Effector memory CD4-positive, alpha-beta T cell (primary cell): ENCODE data around the gene SYTL3.

Experiments used
- DNase-seq, 3 donors: peaks; one replicate each; pipeline ENCODE4 v3.0.0-alpha.2; 2020
- H3K27ac ChIP-seq: 2 replicates; pipeline ENCODE4 v1.7.0; 2013; ENCODE audit warnings: mild to moderate bottlenecking, low read length, moderate library complexity; ENCODE audit not compliant: insufficient read depth, poor library complexity, severe bottlenecking
- H3K27me3 ChIP-seq: replicated peaks from 2 replicates; pipeline ENCODE4 v1.7.0; 2013; ENCODE audit warnings: mild to moderate bottlenecking, low read length; ENCODE audit not compliant: insufficient read depth, control insufficient read depth, poor library complexity, severe bottlenecking
- H3K36me3 ChIP-seq: 2 replicates; pipeline ENCODE4 v1.7.0; 2013; ENCODE audit warnings: mild to moderate bottlenecking, low read length, moderate library complexity; ENCODE audit not compliant: control insufficient read depth, insufficient read depth
- H3K4me1 ChIP-seq: 2 replicates; pipeline ENCODE4 v1.7.0; 2013; ENCODE audit warnings: low read length, mild to moderate bottlenecking; ENCODE audit not compliant: control insufficient read depth, insufficient read depth, poor library complexity, severe bottlenecking
- H3K4me3 ChIP-seq: 2 replicates; pipeline ENCODE4 v1.7.0; 2013; ENCODE audit warnings: low read length, low read depth, mild to moderate bottlenecking; ENCODE audit not compliant: insufficient read depth, poor library complexity, severe bottlenecking
- H3K9me3 ChIP-seq: 2 replicates; pipeline ENCODE4 v1.7.0; 2013; ENCODE audit warnings: mild to moderate bottlenecking, low read length, moderate library complexity; ENCODE audit not compliant: control insufficient read depth

SYTL3 gene

GRCh38 chr6:158739673-158740072 lies 89.8 kb downstream of the SYTL3 start:
- no peaks in the 10 kb centered on the region for H3K27me3 ChIP-seq
- peaks cover 13% of the 10 kb centered on the region for H3K36me3 ChIP-seq
- no peak overlapping the region for H3K4me3 ChIP-seq
- H3K4me1 ChIP-seq, result no peaks in the 10 kb centered on the region
- H3K27ac ChIP-seq, result no peak overlapping the region
- H3K9me3 ChIP-seq, result peaks cover 5% of the 10 kb centered on the region
- no peak for DNase-seq

DNA sequence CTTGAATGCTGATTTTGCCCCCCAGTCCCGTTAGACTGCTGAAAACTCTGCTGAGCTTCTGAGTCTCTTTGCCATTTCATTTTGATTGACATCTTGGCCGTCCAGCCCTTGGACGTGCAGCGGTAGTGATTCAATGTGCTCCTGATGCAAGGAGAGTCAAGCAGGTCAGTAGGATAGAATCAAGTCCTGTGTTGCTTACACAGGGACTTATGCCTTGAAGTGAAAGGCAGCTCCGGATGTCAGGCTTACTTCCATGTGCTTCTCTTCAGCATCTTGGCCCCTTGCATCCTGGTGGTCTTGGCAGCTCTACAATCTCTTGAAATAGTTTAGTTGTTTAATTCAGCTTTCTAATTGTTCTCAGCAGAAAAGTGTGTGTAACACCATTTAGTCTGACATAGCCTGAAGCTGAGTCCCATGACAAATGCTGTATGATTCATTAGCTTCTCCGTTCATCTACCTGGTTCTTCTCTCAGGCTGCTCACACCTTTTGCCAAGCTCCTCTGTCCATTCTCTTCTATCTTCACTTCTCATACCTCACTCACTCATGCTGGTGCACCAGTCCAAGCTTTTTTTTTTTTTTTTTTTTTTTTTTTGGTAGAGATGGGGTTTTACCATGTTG lies 93.3 kb downstream of the SYTL3 start:
- DNase-seq, result no peak
- peaks cover 25% of the 10 kb centered on the region for H3K36me3 ChIP-seq
- no peaks in the 10 kb centered on the region for H3K4me1 ChIP-seq
- H3K4me3 ChIP-seq, result no peak overlapping the region
- no peak overlapping the region for H3K27ac ChIP-seq
- H3K27me3 ChIP-seq, result no peaks in the 10 kb centered on the region
- H3K9me3 ChIP-seq, result peaks cover 5% of the 10 kb centered on the region

GRCh38 chr6:158744986-158745430 lies 95.2 kb downstream of the SYTL3 start:
- Histone ChIP-seq H3K4me1 (no peaks in the 10 kb centered on the region), H3K27me3 (no peaks in the 10 kb centered on the region), H3K27ac (no peak overlapping the region), H3K4me3 (no peak overlapping the region), H3K9me3 (no peaks in the 10 kb centered on the region), H3K36me3 (peaks cover 16% of the 10 kb centered on the region)
- no peak for DNase-seq

- DNase-seq, result no peak
- Histone ChIP-seq H3K27me3 (no peaks in the 10 kb centered on the region), H3K4me1 (no peaks in the 10 kb centered on the region), H3K27ac (no peak overlapping the region), H3K4me3 (no peak overlapping the region), H3K36me3 (peaks cover 32% of the 10 kb centered on the region), H3K9me3 (no peaks in the 10 kb centered on the region)
Measured at GRCh38 chr6:158751224-158751623, 101.4 kb downstream of the SYTL3 start.

DNA sequence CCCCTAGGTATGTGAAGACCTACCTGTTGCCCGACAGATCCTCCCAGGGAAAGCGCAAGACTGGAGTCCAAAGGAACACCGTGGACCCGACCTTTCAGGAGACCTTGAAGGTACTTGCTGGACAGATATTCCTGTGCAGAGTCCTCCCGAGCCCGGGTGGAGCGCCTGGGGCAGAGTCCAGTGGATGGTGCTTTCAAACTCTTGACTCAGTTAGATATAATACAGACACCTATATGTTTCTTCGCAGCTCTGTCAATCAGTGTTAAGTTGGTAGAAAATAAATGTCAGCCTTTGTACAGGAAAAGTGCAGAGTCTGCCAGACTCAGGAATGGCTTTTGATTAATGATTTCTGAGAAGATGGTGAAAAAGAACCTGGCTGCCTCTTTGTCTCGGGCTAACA lies 102.1 kb downstream of the SYTL3 start:
- Histone ChIP-seq H3K9me3 (no peaks in the 10 kb centered on the region), H3K4me3 (no peak overlapping the region), H3K27ac (no peak overlapping the region), H3K27me3 (no peaks in the 10 kb centered on the region), H3K36me3 (peaks cover 32% of the 10 kb centered on the region), H3K4me1 (no peaks in the 10 kb centered on the region)
- no peak for DNase-seq

- Histone ChIP-seq H3K36me3 (peaks cover 39% of the 10 kb centered on the region), H3K9me3 (no peaks in the 10 kb centered on the region), H3K27me3 (no peaks in the 10 kb centered on the region), H3K4me3 (no peak overlapping the region), H3K4me1 (no peaks in the 10 kb centered on the region), H3K27ac (no peak overlapping the region)
- no peak for DNase-seq
Measured at GRCh38 chr6:158752613-158753012, 102.8 kb downstream of the SYTL3 start.

DNA sequence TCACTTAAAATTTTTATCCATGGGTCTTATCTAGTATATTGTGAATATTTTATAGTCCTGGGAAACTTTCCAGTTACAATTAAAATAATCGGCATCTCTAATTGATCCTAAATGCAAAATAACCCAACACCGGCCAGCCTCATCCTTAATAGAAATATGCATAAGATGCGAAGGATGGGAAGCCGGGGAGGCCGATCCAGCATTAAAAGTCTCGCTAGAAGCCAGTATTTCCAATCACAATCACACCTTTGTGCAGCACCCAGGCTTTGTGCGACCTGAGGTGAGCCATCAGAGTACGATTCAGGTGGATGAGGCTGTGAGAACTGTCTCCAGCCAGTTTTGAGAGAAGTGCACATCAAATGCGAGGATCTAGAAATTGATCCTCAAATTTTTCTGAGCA lies 104.0 kb downstream of the SYTL3 start:
- H3K27me3 ChIP-seq, result no peaks in the 10 kb centered on the region
- peaks cover 40% of the 10 kb centered on the region for H3K36me3 ChIP-seq
- no peak overlapping the region for H3K4me3 ChIP-seq
- H3K9me3 ChIP-seq, result no peaks in the 10 kb centered on the region
- H3K27ac ChIP-seq, result no peak overlapping the region
- DNase-seq, result no peak
- H3K4me1 ChIP-seq, result no peaks in the 10 kb centered on the region

DNA sequence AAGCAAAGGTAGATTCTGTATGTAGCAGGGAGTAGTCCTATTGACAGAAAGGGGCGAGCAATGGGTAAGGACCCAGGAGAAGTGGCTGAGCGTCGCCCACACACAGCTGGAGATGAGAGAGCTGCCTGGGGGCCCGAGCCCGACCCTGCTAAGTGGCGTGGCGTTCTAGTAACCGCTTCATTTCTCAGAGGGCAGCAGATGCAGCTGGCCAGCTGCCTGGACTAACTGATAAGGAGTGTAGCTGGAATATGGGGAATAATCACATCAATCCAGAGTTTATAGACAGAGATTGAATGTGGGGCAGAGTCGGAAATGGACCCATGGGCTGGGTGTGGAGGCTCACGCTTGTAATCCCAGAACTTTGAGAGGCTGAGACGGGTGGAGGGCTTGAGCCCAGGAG lies 104.9 kb downstream of the SYTL3 start:
- H3K4me1 ChIP-seq, result no peaks in the 10 kb centered on the region
- H3K36me3 ChIP-seq, result peaks cover 40% of the 10 kb centered on the region
- no peak for DNase-seq
- H3K27ac ChIP-seq, result no peak overlapping the region
- H3K9me3 ChIP-seq, result no peaks in the 10 kb centered on the region
- H3K27me3 ChIP-seq, result no peaks in the 10 kb centered on the region
- H3K4me3 ChIP-seq, result no peak overlapping the region

GRCh38 chr6:158755636-158756035 lies 105.8 kb downstream of the SYTL3 start:
- Histone ChIP-seq H3K27ac (no peak overlapping the region), H3K36me3 (peaks cover 40% of the 10 kb centered on the region)
- no peak for DNase-seq

GRCh38 chr6:158756126-158756525 lies 106.3 kb downstream of the SYTL3 start:
- Histone ChIP-seq H3K4me3 (no peak overlapping the region), H3K27me3 (no peaks in the 10 kb centered on the region), H3K36me3 (peaks cover 39% of the 10 kb centered on the region), H3K27ac (no peak overlapping the region), H3K9me3 (no peaks in the 10 kb centered on the region), H3K4me1 (no peaks in the 10 kb centered on the region)
- no peak for DNase-seq

More at GRCh38 chr6:158755636-158756035, 105.8 kb downstream of the SYTL3 start:
- no peaks in the 10 kb centered on the region for H3K9me3 ChIP-seq
- H3K4me3 ChIP-seq, result no peak overlapping the region
- no peaks in the 10 kb centered on the region for H3K4me1 ChIP-seq
- H3K27me3 ChIP-seq, result no peaks in the 10 kb centered on the region
